Measurements from ENCODE around the gene PRDM9.

The PRDM9 gene

DNA sequence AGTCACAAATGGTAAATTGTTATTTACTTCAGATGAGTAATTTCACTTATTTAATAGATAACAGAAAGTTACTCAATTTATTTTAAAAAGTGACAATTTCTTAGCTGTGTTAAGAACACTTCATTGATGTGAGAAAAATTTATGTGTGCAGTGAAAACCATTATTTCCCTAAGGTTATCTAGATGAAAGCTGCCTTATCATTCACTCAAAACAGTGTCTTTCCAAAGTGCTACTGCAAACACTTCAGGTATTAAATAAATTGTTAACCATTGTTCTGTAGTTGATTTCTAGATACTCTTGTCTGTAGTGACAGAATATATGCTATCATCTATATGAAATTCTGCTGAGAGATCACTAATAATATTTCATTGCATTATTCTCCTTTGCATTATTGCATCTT, 33.5 kb upstream of the PRDM9 start:
- no peak for TF ChIP-seq SPI1 (IDR thresholded peaks at IDR 0.05; ENCODE audit: borderline replicate concordance, low read depth)
- TF ChIP-seq POLR2AphosphoS5 (IDR thresholded peaks at IDR 0.05; ENCODE audit: low read depth) = no peak
- TF ChIP-seq, protein P1, sequence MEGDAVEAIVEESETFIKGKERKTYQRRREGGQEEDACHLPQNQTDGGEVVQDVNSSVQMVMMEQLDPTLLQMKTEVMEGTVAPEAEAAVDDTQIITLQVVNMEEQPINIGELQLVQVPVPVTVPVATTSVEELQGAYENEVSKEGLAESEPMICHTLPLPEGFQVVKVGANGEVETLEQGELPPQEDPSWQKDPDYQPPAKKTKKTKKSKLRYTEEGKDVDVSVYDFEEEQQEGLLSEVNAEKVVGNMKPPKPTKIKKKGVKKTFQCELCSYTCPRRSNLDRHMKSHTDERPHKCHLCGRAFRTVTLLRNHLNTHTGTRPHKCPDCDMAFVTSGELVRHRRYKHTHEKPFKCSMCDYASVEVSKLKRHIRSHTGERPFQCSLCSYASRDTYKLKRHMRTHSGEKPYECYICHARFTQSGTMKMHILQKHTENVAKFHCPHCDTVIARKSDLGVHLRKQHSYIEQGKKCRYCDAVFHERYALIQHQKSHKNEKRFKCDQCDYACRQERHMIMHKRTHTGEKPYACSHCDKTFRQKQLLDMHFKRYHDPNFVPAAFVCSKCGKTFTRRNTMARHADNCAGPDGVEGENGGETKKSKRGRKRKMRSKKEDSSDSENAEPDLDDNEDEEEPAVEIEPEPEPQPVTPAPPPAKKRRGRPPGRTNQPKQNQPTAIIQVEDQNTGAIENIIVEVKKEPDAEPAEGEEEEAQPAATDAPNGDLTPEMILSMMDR (IDR thresholded peaks at IDR 0.05; ENCODE audit: insufficient read depth, low read length) = no peak
- no peak for TF ChIP-seq GABPA (IDR thresholded peaks at IDR 0.05; ENCODE audit: low read depth)
- TF ChIP-seq, protein P2, sequence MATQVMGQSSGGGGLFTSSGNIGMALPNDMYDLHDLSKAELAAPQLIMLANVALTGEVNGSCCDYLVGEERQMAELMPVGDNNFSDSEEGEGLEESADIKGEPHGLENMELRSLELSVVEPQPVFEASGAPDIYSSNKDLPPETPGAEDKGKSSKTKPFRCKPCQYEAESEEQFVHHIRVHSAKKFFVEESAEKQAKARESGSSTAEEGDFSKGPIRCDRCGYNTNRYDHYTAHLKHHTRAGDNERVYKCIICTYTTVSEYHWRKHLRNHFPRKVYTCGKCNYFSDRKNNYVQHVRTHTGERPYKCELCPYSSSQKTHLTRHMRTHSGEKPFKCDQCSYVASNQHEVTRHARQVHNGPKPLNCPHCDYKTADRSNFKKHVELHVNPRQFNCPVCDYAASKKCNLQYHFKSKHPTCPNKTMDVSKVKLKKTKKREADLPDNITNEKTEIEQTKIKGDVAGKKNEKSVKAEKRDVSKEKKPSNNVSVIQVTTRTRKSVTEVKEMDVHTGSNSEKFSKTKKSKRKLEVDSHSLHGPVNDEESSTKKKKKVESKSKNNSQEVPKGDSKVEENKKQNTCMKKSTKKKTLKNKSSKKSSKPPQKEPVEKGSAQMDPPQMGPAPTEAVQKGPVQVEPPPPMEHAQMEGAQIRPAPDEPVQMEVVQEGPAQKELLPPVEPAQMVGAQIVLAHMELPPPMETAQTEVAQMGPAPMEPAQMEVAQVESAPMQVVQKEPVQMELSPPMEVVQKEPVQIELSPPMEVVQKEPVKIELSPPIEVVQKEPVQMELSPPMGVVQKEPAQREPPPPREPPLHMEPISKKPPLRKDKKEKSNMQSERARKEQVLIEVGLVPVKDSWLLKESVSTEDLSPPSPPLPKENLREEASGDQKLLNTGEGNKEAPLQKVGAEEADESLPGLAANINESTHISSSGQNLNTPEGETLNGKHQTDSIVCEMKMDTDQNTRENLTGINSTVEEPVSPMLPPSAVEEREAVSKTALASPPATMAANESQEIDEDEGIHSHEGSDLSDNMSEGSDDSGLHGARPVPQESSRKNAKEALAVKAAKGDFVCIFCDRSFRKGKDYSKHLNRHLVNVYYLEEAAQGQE (IDR thresholded peaks at IDR 0.05; ENCODE audit: insufficient replicate concordance, low read depth) = no peak
- DNase-seq (ENCODE audit: low read depth in 1 of 2, low spot score in 1 of 2) = no peak
- H3K27me3 ChIP-seq (ENCODE audit: insufficient read depth, poor library complexity, severe bottlenecking) = no peaks in the 10 kb centered on the region
- no peak overlapping the region for H3K27ac ChIP-seq (replicated peaks)
- no peak overlapping the region for H3K4me3 ChIP-seq (replicated peaks; ENCODE audit: insufficient read depth, low read length)

DNA sequence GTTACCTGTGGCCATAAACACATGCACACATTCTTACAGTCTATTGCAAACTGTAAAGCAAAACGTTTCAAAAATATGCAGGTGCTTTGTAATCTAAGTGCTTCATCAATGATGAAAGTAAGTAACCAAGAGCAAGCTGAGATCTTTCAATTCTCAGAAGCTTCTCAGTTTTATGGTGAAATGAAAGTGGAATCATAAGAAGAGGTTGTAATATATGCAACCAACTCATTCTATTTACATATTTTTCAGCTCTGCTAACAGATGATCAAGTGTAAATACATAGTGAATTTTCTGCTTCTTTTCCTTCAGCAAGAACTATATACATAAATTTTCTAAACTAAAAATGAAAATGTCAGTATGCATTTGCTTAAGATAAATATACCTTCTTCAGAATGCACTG, 33.1 kb upstream of the PRDM9 start:
- H3K27me3 ChIP-seq (ENCODE audit: insufficient read depth, poor library complexity, severe bottlenecking) = no peaks in the 10 kb centered on the region
- DNase-seq (ENCODE audit: low read depth in 1 of 2, low spot score in 1 of 2) = no peak
- no peak overlapping the region for H3K27ac ChIP-seq (replicated peaks)
- TF ChIP-seq, protein P2 (IDR thresholded peaks at IDR 0.05; ENCODE audit: insufficient replicate concordance, low read depth) = no peak
- TF ChIP-seq, protein P1 (IDR thresholded peaks at IDR 0.05; ENCODE audit: insufficient read depth, low read length) = no peak
- TF ChIP-seq GABPA (IDR thresholded peaks at IDR 0.05; ENCODE audit: low read depth) = no peak
- no peak for TF ChIP-seq POLR2AphosphoS5 (IDR thresholded peaks at IDR 0.05; ENCODE audit: low read depth)
- no peak for TF ChIP-seq SPI1 (IDR thresholded peaks at IDR 0.05; ENCODE audit: borderline replicate concordance, low read depth)
- H3K4me3 ChIP-seq (replicated peaks; ENCODE audit: insufficient read depth, low read length) = no peak overlapping the region

DNA sequence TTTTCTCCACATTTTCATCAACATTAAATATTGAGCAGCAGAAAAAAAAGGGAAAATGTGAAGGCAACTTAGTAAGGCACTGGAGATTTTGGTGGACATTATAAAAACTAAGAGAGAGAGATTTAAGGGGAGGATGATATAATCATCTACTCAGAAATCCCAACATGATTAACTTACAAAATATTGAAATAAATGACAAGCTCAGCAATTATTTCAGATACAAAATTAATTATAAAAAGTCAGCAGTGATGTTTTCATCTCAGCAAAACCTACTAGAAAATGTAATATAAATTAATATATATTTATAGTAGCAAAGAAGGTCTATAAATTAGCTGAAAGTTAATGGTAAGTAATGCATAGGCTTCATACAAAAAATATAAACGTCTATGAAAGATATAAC, 30.8 kb upstream of the PRDM9 start:
- H3K4me3 ChIP-seq (replicated peaks; ENCODE audit: insufficient read depth, low read length) = no peak overlapping the region
- no peaks in the 10 kb centered on the region for H3K27me3 ChIP-seq (ENCODE audit: insufficient read depth, poor library complexity, severe bottlenecking)
- H3K27ac ChIP-seq (replicated peaks) = no peak overlapping the region
- TF ChIP-seq SPI1 (IDR thresholded peaks at IDR 0.05; ENCODE audit: borderline replicate concordance, low read depth) = no peak
- TF ChIP-seq, protein P1 (IDR thresholded peaks at IDR 0.05; ENCODE audit: insufficient read depth, low read length) = no peak
- TF ChIP-seq, protein P2 (IDR thresholded peaks at IDR 0.05; ENCODE audit: insufficient replicate concordance, low read depth) = no peak
- no peak for TF ChIP-seq GABPA (IDR thresholded peaks at IDR 0.05; ENCODE audit: low read depth)
- no peak for TF ChIP-seq POLR2AphosphoS5 (IDR thresholded peaks at IDR 0.05; ENCODE audit: low read depth)
- no peak for DNase-seq (ENCODE audit: low read depth in 1 of 2, low spot score in 1 of 2)

All from HL-60 (cell line).